Measurements from ENCODE around the gene UNC13A.

UNC13A gene

GRCh38 chr19:17624314-17624991, 63.7 kb downstream of the UNC13A start:
- DNase-seq: no peak

DNA sequence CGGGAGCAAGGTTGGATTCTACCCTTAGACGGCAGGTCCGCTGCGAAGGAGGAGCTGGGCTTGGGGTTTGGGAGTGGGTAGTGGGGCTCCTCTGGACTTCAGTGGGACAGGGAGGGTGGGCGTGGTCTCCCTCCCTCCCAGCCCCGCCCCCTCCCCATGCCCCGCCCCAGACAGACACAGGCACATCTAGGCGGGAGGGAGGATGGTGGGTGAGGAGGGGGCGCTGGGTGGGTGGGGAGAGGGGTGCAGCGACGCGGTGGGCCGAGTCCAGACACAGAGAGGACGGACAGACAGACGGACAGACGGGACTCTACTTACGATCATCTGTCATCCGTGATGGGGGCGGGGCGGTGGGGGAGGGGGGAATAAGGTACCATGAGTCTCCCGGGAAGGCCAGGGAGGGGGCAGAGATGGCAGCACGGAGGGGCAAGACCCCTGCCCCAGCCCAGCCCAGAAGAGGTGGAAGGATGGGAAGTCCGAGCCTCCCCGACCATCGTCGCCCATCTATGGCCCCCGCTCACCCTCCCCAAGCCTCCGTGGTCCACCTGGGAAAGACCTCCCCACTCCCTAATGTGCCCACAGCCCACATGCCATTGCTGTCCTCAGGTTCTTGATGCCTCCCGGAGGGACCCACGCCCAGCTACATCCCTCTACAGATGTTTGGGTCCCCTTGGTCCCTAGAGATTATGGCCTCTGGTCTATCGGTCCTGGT, 64.8 kb downstream of the UNC13A start:
- DNase-seq: no peak

DNA sequence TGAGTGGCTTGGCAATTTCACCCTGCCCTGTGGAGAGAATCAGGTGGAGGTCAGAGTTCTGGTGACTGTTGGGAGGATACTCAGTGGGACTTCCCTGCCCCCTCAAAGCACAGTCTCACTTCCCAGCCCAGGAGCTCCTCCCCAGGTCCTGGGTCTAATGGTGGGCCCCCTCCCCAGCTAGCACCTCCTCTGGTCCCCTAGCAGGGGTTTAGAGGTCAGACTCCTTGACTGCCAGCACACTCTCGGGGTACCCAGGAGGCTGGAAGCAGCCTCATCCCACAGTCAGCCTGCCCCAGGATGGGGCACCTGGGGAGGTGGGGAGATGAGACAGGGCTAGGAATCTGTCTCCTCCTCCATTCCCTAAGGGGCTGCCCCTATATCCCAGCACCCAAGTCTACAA, 67.5 kb downstream of the UNC13A start:
- no peak for DNase-seq

DNA sequence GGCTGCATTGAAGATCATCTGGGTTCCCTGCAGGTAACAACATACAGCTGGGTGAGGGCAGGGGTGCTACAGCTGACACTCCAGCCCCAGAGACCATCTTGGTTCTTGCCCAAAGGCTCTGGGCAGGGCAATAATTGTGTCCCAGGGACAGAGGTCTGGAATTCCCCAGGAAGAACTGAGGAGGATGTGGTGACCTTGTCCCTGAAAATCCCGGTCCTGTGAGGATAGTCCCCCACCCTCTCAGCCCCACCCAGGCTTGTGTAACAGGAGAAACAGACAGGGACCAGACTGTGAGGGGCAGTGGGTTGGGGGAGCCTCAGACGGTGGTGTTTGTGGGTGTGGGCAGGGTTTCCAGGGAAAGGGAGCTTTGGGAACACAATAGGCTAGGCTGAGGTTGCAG, 69.2 kb downstream of the UNC13A start:
- DNase-seq: no peak

DNA sequence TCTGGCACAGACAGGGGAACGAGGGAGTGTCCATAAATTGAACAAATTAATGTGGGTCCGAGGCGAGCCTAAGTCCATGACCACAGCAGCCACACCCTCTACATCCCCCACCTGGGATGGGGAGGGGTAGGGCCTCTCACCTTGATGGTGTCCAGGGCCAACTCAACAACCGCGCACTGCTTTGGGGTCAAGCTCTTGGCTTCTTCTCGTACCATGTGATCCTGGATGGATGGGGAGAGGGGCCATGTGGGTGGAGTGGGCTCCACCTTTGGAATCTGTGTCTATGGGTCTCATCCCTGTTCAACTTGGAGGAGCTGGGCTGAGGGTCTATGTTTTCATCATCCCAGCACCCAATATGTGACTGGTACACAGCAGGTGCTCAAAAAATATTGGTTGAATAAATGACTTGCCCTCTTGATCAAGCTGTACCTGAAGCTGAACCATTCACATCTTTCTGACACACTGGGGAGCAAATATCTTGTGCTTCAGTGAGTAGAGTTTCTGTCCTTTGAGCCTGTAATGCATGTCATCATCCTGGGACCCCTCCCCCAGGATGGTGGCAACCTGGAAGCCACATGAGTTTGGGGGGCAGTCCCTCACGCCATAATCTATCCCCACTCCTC, 69.8 kb downstream of the UNC13A start:
- DNase-seq: no peak

GRCh38 chr19:17617807-17618192, 70.4 kb downstream of the UNC13A start:
- DNase-seq: no peak

DNA sequence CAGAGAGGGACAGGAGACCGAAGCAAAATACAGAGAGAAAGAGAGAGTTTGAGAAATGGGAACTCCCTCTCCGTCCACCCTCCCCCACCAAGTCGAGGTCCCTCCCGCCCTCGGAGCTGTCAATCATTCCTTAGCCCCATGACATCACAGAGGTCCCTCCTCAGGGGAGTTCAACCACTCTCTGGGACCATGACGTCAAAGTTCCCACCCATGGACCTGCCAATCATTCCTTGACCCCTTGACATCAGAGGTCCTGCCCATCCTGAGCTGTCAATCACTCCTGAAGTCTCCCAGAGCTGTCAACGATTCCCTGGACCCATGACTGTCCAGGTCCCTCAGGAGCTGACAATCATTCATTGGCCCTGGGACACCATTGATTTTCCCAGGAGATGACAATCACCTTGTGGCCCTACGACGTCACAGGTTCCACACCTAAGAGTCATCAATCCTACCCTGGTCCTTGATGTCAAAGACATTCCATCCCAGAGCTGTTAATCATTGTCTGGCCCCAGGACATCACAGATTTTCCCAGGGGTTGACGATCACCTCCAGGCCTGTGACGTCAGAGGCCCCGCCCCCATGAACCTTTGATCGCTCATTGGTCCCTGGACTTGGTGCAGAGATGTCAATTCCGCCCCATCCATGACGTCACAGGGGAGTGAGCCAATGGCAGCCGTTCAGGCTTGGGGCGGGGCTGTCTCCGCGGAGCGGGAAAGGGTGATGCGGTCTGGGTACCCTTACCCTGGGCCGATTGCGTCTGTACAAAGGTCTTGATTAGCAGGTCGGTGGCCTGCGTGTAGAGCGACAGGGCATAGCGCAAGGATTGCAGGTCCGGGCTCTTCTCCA, 71.0 kb downstream of the UNC13A start:
- no peak for DNase-seq

- no peak for DNase-seq
Measured at GRCh38 chr19:17616686-17616960, 71.5 kb downstream of the UNC13A start.

DNA sequence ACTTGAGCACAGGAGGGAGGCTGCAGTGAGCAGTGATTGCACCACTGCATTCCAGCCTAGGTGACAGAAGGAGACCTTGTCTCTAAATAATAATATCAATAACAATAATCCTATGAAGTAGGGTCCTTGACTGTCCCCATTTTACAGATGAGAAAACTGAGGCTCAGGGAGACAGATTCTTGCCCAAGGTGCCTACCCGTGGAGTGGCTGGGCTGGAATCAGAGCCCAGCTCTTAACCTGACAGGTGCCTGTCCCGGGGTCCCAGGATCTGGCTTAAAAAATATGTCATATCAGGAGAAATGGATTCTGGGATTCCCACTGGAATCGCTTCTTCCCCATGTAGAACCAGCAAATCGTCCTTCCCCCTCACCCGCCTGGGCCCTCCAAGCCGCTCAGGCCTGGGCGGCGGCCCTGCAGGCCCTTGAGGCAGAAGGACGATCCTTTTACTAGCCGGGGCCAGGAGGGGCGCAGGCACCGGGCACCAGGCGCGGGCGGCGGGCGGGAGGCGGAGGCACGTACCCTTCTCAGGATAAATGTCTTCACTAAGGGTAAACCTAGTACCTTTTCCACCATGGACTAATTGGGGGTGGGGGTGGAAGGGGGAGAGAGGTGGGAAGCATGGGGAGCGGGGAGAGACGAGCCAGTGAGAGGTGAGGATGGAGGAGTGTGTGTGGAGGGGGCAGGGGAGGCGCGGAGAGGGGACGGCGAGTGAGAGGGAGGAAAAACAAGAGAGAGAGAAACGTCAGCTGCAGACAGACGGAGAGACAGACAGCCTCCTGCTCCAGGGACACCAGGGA, 72.1 kb downstream of the UNC13A start:
- no peak for DNase-seq

- no peak for DNase-seq
Measured at GRCh38 chr19:17614476-17614875, 73.7 kb downstream of the UNC13A start.

DNA sequence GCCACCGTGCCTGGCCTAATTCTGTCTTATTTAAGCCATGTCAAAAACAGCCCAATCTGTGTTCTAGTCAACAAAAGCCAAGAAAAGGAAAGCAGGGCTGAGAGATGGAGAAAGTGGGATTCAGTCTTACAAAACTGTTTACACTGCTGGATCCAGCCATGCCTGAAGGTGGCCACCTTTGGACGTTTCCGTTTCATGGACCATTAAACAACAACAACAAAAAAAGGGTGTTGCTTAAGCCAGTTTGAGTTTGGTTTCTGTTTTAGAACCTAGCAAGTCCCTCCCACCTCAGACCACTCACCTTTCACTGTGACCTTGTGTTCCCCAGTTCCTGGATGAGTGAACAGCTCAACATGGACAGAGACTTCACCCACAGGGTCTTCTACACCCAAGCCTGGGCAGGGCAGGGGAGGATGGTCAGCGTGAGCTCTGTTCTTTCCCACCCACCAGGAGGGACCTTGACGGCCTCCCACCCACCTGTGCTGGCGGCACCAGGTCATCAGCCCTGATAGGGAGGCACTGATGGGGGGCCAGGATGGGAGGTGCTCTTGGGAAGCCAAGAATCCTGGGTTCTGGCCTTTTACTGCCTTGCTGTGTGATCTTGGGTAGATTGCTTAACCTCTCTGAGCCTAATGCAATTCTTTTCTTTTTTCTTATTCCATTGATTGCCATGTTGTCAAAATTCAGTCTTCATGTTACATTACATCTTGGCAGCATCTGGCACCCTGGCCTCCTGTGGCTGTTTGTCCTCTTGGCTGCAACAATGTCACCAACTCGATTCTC, 76.5 kb downstream of the UNC13A start:
- no peak for DNase-seq

GRCh38 chr19:17610384-17610783, 77.8 kb downstream of the UNC13A start:
- DNase-seq: no peak

DNA sequence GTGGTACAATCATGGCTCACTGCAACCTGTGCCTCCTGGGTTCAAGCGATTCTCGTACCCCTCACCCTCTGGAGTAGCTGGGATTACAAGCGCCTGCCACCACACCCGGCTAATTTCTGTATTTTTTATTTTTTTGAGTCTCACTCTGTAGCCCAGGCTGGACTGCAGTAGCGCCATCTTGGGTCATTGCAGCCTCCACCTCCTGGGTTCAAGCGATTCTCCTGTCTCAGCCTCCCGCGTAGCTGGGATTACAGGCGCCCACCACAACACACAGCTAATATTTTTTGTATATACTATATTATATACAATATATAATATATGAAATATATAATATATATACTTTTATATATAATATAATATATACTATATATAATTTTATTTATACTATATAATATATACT, 80.2 kb downstream of the UNC13A start:
- no peak for DNase-seq

- no peak for DNase-seq
Measured at GRCh38 chr19:17606590-17607185, 81.5 kb downstream of the UNC13A start.

DNA sequence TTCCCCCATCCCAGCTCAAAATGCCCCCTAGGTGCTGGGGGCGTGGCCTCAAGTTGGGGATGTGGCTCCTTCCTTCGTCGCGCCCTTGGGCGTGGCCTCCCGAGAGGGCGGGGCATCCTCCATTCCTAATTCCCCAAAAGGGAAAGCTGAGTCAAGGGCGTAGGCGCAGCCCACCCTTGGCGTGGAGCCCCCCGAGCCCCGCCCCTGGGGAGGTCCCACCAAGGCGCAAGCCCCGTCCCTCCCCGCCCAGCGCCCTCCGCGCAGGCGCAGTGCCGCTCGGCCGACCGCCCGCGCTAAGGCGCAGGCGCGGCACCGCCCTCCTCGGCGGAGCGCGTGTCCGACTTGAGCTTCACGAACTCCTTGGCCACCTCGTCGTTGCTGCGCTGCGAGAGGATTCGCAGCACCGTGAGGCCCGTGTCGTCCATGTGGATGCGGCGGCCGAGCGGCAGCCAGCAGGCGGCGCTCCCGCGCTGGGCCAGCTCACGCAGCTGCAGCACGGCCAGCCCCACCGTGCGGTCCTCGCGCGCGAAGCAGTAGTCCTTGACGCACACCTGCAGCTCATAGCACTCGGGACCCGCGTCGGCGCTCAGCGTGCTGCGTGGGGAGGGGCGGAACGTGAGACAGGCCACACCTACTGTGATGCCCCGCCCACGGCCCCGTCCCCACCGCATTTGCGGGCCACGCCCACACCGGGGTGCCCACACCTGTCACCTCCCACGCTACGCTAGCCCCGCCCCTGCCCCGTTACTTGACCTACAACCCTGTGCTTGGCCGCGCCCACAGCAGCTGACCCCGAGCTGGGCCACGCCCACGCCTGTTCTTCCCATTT, 82.2 kb downstream of the UNC13A start:
- DNase-seq: peak; percentile 82

DNA sequence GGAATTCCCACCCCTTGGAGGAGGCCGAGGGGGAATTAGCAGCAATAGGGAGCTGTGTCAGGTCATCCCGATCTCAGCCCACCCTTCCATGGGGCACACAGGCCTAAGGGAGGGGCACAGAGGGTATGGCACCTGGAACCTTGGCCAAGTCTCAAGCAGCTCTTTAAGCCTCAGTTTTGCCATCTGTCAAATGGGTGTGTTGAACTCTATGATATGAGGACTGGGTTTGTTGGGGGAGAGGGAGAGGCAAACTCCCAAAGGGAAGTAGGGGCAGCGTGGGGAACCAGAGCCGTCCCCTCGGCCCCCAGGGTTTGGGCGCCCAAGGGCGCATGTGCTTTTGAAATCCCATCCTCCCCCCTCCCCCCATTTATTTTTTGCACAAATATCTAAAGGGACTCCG, 83.0 kb downstream of the UNC13A start:
- DNase-seq: no peak

- no peak for DNase-seq
Measured at GRCh38 chr19:17604372-17605025, 83.7 kb downstream of the UNC13A start.

DNA sequence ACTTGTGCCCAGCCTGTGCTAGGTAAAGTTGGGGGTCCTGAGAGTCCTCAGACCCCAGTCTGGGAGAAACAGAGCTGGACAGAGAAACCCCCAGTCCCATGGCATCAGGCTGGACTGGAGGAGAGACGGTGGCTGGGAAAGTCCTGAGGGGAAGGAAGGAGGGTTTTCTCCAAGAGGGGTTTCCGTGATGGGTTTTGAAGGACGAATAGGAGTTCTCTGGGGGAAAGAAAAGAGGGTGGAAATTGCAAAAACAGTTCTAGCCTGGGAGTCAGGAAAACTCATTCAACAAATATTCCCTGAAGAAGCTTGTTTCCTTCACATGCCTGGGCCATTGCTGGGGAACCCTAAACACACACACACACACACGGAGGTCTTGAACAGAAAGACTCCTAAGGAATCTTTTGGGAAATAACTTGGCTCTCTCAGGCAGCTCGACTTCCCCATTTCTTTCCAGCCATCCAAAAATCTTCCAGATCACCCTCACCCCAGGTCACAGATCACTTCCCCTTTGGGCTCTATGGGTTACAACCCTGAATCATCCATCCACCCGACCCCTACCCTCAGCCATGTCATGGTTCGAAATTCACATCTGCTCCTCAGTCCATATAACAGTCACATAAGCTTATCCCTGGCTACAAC, 85.2 kb downstream of the UNC13A start:
- DNase-seq: no peak

GRCh38 chr19:17602217-17602616, 85.9 kb downstream of the UNC13A start:
- no peak for DNase-seq

DNA sequence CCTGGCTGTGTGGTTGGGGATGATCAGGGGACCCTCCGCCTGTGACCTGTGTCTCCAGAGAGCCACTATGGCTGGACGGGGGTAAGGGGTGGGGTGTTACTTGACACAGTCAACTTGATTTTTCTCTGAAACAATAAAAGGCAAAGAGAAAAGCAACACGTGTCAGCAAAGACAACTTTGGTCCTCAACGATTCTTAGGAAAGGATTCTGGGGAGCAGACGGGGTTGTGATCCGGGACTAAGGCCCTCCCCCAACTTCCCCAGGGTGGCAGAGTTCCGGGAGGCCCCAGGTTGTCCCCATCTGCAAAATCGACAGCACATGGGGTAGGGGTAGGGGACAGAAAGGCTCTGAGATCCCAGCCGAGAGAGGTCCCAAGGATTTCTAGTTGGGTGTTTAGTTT, 86.5 kb downstream of the UNC13A start:
- DNase-seq: no peak
